NCI-H2196 (cell line): ENCODE measurements around the gene GALNT3.
A peak's percentile ranks its signal among the peaks of the same experiment; 100 is the strongest.

Source experiments
- DNase-seq: peaks from one replicate; lab custom pipeline; 2025; ENCODE audit not compliant: unreplicated experiment; lab: John Stamatoyannopoulos, UW

The GALNT3 gene

DNA sequence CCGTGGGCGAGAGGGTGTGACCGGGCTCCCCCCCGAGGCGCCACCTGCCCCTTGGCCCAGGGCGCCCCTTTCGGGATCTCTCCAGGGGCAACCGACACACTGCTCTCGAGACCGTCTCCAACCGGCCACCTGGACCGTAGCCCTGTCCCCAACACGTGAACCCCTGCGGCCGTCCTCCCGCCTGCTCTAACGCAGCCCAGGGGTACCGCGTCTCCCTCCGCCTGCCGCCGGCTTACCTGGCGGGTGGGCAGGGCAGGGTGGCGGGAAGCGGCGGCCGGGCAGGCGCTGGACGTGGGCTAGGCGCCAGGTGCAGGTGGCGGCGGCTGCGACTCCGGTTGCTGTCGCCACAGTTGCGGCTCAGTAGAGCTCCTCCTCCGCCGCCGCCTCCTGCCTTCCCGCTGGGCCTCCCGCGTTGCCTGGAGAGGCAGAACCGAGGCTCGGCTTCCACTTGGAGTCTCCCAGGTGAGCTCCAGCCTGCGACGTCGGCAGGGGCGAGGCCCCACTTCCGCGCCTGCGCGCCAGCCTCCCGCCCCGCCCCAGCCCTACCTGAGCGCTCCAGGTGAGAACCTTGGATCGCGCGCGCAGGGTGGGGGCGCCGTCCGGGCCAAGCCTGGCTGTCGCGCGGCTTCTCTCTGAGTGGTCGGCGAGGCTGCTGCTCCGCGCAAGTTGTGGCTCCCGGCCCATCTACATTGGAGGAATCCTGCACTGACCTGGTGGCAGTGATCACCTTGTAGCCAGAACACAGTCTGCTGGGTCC, at the start of gene GALNT3:
TSS of gene GALNT3 (minus strand) at position 469 of the 757 bp plus-strand sequence. CDS start 23,547 bp downstream, outside the sequence.
- DNase-seq: peak; percentile 90

DNA sequence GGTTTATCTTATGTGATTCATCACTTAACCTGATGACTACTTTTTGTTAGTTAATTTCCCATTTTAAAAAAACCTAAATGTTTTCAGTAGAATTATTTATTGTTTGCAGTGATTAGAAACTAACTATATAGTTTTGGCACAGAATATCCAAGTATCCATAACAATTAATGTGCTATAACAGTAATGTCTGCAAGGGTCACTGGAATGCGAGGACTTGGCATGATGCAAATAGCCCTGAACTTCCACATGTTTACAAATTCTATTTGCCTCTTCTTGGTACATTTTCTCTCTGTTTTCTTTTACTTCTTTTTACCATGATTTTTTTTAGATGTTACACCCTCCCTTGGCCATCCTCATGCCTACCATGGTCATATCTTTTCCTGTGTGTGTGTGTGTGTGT, 49.3 kb upstream of the GALNT3 start:
- no peak for DNase-seq

DNA sequence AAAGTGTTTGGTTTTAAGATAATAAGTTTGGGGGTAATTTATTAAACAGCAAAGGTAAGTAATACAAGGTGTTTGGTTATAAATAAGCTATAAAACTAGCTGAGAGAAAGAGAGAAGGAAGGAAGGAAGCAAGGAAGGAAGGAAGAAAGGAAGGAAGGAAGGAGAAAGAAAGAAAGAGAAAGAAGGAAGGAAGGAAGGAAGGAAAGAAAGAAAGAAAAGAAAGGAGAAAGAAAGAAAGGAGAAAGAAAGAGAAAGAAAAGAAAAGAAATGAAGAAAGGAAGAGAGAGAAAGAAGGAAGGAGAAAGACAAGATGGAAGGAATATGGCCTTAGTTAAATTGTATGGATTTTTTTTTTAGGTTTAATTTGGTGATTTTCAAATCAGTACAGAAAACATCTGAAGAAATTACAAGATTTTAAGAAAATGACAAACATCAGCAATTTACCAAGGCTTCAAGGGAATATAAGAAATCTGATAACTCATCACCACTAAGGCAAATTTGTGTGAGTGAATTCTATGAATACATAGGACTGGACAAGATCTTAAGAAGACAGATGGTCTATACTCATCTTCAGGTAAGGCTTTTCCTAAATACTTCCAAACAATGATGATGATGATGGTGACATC, 46.4 kb upstream of the GALNT3 start:
- no peak for DNase-seq

DNA sequence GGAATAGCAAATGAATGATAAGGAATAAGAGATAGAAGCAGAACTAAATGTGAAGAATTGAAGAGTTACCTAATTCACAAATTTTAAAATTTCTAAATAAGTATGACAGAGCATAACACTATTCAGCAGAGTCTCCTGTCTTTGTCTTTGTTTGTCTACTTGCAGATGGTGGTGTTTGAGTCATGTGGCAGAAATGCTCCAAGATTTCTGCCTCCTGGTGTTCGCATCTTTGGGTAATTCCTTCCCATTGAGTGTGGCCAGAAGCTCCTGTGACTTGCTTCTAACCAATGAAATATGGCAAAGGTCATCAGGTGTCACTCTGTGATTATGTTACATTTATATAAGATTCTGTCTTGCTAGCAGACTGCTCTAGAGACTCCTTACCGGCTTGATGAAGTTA, 45.6 kb upstream of the GALNT3 start:
- DNase-seq: no peak

DNA sequence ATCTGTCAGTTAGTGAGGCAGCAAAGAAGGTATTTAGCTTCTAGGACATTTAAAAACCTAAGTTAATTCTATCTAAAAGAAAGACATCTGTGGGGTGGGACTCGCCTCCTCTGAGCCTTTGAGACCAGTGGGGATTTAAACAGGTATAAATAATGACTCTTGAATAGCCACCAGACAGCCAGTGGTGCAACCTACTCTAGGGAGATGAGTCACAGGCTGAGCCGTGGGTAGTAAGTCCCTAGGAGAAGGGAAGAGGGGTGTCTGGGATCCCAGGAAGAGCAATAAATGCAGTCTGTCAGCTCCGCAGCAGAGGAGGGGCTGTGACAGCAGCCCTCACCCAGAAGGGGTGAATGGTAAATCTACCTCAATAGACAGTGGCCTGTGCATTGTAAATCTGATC, 43.1 kb upstream of the GALNT3 start:
- no peak for DNase-seq

DNA sequence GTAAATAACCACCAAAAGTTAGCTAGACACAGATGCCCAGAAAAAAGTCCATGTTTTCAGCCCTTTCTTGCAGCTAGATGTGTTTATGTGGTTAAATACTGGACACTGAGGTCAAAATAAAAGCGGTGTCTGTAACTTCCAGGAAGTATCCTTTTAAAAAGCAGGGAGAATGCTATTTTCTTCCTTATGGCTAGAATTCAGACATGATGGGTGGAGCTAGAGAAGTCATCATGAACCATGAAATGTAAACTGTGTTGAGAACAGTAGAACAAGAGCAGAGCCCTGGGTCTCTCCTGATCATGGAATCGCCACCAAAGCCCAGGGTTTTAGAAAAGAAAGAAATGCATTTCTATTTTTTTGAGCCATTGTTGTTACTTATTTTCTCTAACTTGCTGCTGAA, 41.3 kb upstream of the GALNT3 start:
- DNase-seq: no peak

DNA sequence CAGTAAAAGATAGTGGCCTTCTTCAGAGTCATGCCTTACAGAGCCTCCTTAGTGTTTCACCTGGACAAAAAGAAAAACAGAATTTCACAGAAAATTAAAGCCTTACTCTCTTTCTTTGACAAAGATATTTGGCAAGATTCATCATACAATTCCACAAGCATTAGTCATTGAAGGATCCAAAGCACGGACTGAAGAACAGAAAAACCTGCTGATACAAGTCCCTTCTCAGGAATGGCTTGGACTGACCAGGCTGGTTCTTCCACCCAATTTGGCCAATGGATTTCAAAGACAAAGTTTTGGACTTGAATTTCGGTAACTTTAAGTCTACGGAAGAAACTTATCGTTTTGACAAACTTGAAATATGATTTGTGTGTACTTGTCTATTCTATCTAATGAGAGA, 39.1 kb upstream of the GALNT3 start:
- DNase-seq: peak; percentile 12

DNA sequence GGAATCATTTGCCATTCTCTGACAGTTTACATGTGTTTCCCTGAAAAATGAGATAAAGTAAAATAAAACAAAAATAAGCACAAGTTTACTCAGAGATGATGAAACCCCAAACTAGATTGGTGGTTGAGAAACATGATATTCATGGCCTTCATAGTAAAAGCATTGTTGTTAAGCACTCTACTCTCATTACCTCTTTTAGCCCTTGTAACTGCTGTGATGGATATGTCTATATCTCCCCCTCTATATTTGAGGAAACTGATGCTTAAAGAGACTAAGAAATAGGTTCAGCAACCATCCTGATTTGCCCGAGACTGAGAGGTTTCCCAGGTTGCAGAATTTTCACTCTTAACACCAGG, 33.9 kb upstream of the GALNT3 start:
- DNase-seq: no peak

DNA sequence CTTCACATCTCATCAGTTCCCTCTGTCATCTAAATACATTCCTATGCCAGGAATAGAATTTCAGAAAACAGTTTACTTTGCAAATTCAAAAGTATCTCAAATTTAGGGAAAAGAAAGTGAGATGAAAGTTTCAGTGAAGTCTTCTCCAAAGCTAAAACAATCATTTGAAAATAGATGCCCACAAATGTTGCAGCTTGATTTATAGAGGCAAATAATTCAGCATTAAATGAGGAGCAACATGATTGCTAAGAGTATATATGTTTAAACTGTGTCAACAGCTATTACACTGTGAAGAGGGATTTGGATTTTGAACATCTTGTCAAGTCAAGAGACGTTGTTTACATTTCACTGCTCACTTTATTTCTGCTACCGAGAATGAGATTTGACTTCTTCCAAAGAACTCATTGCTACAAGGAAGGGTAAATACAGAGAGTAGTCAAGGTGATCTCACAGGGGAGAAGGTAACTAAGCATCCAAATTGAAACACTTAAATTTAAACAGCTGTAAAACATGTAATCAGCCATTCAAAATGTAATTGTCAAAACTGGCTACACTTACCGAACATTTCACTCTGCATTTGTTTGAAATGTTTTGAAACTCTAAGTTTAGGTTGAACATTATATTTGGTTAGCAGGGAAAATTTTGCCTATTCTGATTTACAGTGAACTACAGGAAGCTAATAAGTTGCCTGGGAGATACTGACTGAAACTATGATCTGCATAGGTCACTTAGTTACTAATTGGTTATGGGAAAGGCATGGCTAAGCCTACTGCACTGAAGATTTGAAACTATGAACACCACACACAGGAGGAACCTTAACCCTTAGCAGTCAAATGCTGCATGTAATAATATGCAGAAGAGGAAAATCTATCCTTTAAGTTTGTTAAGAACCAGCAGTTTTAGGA, 33.2 kb upstream of the GALNT3 start:
- DNase-seq: no peak

DNA sequence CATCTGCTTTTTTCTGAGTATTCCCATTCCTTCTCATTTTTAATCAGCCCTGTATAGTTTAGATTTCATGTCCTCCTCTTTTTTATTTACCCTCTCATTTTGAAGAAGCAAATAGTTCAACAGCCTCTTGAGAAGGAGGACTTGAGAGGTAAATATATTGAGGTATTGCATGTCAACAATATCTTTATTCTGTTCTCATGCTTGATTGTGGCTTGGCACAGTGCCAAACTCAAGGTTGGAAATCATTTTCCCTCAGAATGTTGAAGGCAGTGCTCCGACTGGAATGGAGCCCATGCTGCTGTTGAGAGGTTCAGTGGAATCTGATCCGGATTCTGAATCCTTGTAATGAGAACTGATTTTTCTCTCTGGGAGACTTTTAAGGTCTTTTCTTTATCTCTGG, 31.0 kb upstream of the GALNT3 start:
- DNase-seq: peak; percentile 77

DNA sequence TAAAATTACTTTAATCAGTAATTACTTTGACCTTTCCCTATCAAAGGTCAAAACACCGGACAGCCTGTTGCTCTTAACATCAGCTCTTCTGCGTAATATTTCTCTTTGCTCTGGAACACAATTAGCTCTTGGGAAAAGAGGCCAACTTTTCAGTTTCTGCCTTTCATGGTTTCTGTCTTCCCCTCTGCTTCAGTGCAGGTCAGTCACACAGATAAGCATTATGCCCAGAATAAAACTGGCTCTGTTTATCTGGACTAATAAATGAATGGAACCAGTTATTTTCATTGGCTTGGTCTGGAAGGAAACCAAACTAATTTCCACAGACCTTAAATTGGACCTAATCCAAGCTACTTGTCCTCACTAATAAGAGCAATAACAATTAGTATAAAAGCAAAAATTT, 26.2 kb upstream of the GALNT3 start:
- DNase-seq: no peak

DNA sequence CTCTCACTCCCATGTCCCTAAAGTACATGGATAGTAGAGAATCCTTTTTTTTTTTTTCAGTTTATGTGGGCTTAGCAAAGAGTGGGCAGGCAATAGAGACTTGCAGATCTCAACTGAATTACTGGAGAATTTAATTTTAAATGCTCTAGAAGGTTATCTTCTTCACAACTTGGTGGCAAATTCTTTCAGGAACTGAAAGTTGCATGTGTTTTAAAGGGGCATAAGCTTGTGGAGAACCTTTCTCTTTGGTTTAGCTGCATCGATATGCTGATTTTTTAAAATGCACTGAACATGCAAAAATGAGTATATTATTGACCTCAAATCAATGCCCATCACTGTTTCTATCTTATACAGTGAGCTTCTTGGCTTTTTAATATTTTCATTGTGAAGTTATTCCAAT, 24.9 kb upstream of the GALNT3 start:
- DNase-seq: no peak

DNA sequence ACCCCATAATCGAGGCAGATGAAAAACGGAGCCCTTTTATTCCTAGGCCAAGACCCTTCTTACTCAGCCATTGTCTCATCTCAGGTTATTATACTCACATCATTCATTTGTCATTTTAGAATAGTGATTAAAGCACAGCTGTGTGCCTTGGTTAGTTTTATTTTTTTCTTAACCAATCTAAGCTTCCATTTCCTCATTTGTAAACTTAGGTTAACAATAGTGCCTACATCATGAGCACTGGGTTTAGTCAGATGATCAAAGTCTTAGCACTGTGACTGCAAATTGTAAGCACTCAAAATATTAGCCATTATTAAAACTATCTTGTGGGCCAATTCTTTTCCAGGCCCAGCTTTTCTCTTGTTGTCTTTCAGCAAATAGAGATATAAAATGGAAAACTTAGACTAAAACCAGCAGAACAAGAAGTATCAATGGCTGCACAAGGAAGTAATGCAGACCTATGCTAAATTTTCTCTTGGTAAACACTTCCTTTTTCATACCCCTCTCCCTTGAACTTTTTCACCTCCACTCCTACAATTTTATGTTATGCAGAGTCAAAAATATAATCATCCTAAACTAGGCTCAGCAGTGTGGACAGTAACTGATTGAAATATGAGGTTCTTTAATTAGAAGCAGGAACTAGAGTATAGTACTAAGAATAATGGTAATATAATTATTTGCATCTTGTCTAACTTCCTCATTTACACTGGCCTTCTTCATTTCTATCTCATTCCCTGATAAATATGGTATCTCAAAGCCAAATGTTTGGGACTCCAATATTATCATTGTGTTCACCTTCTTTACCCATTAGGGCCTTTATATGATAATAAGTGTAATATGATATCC, 21.5 kb upstream of the GALNT3 start:
- DNase-seq: no peak

DNA sequence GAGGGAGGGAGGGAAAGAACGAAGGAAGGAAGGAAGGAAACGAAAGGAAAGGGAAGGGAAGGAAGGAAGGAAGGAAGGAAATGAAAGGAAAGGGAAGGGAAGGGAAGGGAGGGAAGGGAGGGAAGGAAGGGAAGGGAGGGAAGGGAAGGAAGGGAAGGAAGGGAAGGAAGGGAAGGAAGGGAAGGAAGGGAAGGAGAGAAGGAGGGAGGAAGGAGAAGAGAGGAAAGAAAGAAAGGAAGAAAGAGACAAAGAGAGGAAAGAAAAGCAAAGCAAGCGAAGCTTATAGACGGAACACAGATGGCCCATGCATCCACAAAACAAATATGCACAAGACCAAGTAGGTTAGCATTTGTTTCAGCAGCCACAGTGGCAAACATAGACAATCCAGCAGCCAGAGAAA, 20.4 kb upstream of the GALNT3 start:
- no peak for DNase-seq

DNA sequence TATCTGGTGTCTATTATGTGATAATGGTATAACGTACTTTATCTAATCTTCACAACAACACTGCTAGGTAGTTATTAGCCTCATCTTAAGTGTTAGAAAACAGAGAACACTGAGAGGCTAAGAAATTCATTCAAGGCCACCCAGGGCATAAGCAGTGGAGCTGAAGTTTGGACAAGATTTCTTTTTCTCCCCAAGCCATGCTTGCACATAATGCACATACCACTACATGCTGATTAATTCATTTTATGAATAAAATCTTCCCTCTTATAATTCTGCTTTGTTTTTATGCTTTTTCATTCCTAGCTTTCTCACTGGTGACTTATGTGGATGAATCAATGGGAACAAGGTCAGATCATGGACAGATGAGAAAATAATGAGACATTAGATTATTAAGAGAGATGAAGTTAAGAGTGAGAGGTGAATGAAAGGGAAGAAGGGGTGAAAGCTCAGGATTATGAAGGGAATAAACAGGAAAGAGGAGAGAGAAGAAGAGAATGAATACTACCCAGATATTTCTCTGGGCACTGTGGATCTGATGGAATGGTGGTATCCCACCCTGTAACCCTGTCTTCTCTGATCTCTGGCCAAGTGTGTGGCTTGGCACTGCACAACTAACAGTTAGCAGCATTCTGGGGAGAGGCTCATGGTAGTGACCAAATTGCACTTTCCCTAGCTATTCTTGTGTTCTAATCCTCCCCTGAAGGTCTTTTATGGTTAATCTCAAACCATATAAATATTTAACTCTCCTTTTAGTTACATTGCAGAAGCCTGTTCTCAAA, 17.7 kb upstream of the GALNT3 start:
- no peak for DNase-seq

DNA sequence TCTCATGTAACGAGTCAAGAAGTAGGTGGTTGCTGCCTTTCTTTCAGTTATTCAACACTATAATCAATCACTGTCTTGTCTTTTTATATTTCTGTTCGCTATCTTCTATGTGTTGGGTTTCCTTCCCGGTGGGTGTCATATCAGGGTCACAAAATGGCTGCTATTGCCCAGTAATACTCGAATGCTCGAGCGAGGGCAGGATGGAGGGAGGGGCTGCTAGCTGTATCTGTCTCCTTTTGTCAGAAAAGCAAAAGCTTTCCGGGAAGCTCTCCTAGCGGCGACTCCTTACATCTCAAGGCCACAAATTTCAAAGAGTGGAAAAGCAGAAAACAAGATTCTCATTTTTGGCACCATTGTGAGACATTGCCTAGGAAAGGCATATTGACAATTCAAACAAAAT, 16.4 kb upstream of the GALNT3 start:
- DNase-seq: no peak

DNA sequence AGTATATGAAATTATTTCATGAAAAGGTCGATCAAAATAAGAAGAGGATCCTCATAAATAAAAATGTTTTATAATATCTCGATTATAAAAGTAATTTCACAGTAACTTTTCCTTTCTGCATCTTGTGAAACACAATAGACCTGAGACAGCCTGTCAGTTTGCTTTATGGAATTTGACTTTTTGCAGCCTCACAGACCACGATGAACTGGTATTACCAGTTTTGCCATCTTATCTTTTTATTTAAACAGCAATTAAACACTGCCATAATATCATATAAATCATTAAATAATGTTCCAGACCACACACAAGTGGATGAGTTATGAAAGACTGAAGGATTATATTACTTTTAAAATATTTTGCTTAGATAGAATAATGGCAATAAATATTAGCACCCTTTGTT, 10.7 kb upstream of the GALNT3 start:
- DNase-seq: peak; percentile 52

DNA sequence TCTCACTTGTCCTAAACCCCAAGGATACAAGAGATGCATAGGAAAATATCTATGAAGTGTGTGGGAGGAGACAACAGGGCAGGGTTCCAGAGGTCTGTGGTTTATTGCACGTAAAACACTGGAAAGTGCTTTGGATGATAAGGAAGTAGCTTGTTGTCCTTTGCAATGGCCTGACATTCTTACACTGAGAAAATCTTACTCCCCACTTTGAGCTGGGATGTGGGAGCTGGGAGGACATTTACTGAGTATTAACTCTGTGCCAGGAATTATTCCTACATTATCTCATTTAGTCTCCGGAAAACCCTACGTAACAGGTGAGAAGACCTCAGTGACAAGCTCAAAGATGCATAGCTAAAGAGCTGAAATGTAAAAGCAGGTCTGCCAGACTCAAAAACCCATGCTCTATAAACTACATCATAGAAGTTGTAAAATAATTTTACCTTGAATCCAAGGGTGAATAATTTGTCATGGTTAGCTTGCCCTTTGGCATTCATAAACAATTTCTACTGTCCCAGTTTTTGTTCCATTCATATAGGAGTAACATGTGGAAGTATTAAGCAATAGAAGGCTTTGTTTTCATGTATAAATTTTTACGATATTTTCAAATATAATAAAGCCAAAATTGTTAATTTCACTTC, 9.2 kb upstream of the GALNT3 start:
- DNase-seq: no peak

DNA sequence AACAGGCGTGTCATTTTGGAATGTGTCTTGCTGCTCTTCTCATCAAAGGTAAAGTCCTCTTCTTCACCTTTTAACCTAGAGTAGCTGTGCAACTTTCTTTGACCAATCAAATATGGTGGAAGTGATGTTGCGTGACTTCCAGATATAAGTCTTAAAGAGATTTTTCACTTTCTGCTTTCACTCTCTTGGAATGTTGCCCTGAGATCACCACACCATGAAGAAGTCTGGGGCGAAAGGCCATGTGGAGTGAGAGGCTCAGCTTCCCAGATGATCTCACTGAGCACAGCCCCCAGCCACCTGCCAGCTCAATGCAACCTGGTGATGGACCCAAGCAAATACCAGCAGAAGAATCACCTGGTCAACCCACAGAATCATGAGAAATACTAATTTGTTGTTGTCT, 7.1 kb upstream of the GALNT3 start:
- DNase-seq: no peak
